Neural progenitor cell (in vitro differentiated cells): Measurements from ENCODE around the gene NDST1.

Source experiments
- EZH2phosphoT487 ChIP-seq: fragments of 200-600 bp; sonication (generic); IDR thresholded peaks from 2 replicates; pipeline ENCODE4 v1.6.1; 2017; ENCODE audit warnings: antibody characterized with exemption
- TF ChIP-seq, protein P1 (sequence below): fragments of 200-600 bp; sonication (generic); IDR thresholded peaks from 2 replicates; pipeline ENCODE4 v1.5.1; 2017; ENCODE audit warnings: antibody characterized with exemption, mild to moderate bottlenecking

- TF ChIP-seq, protein P1, sequence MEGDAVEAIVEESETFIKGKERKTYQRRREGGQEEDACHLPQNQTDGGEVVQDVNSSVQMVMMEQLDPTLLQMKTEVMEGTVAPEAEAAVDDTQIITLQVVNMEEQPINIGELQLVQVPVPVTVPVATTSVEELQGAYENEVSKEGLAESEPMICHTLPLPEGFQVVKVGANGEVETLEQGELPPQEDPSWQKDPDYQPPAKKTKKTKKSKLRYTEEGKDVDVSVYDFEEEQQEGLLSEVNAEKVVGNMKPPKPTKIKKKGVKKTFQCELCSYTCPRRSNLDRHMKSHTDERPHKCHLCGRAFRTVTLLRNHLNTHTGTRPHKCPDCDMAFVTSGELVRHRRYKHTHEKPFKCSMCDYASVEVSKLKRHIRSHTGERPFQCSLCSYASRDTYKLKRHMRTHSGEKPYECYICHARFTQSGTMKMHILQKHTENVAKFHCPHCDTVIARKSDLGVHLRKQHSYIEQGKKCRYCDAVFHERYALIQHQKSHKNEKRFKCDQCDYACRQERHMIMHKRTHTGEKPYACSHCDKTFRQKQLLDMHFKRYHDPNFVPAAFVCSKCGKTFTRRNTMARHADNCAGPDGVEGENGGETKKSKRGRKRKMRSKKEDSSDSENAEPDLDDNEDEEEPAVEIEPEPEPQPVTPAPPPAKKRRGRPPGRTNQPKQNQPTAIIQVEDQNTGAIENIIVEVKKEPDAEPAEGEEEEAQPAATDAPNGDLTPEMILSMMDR, result no peak
- TF ChIP-seq EZH2phosphoT487, result no peak
Observed at GRCh38 chr5:150599917-150600511, 92.1 kb downstream of the NDST1 start.
